HG03469 (cell line): ENCODE results near the gene UQCRC2.
"Not testable (repeated sequence)": the region's sequence is repeated elsewhere in the genome, so short reads cannot be mapped to it uniquely, and the experiment has no call there.

Experiments used
- ATAC-seq: cut with Tn5 transposase; IDR thresholded peaks from one replicate; pipeline ENCODE4 v1.9.1; 2021; ENCODE audit warnings: mild to moderate bottlenecking, moderate library complexity, moderate number of reproducible peaks; ENCODE audit not compliant: unreplicated experiment

UQCRC2 gene

GRCh38 chr16:22008215-22009059 lies 55.3 kb downstream of the UQCRC2 start:
- no peak for ATAC-seq

DNA sequence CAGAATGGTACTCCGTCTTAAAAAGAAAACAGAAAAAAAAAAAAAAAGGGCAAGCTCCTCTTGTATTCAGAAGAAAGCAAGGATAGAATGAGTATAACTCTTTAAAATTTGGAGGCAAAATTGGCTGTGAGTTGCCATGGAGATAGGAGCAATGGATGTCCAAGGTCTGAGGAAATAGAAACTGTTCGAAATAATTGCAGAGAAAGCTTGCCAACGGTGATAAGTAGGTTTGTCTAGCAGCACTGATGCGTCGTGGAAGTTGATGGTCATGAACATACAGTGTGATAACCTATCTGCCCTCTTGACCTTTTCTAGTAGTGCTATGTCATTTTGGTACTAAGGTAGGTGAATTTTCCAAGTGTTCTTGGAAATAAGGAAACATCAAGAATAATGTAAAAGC lies 57.7 kb downstream of the UQCRC2 start:
- ATAC-seq, result no peak

GRCh38 chr16:22012241-22012640 lies 59.1 kb downstream of the UQCRC2 start:
- no peak for ATAC-seq

DNA sequence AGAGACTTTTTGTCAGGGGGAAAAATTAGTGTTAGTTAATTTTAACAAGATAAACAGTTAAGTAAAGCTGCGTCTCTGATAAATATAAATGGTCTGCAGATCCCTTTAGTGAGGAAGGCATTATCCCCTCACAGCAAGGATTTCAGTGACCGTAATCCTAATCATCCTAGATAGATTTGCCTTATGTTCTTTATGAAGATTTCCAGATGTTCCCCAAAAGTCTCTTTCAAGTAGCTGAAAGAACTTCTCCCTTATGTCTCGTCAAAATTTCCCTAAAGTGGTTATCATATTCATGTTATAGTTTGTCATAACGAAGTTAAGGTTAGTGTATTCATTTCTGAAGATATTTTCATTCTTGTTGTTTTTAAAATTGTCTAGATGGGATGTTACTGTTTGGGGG lies 60.3 kb downstream of the UQCRC2 start:
- no peak for ATAC-seq

DNA sequence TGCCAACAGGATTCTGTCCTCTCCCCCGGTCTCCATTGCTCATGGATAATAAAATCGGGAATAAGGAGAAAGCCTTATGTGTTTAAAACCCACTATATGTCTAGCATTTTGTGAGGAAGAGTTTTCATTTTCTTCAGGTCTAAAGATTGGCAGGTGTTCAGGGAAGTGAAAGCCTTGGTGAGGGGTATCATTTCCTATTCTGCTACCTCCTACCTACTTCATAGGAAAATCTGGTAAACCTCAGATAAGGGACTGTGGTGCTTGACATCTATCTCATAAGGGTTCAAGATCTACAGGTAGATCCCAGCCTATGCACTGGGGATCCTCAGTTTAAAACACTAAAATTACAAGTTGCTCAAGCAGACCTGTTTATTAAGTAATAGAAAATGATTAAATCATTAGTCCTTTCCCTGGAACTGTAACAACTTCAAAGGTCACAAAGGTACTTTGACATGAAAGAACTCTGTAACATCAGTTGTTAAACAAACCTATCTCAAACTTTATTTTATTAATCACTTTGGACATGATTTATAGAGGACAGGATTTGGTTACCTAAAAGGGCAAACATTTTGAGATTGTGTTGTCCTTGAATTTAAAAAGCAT lies 61.2 kb downstream of the UQCRC2 start:
- ATAC-seq, result no peak

DNA sequence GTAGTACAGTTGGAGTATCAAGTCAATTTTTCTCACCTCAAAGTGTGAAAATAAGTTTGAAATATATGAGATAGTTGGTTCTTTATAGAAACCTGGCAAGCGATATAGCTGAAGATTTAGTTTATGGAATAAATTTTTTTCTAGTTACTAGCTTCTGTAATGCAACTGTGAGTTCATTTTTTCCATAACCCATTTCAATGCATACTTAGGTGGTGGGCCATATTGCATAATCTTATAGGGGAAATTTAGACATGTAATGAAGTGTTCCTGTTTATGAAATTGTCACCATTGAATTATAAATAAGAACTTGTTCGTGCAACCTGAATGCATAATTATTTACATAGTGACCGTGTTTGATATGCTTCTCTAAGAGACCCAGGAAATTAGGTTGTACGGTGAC lies 63.8 kb downstream of the UQCRC2 start:
- no peak for ATAC-seq

GRCh38 chr16:22018559-22018958 lies 65.4 kb downstream of the UQCRC2 start:
- ATAC-seq, result no peak

DNA sequence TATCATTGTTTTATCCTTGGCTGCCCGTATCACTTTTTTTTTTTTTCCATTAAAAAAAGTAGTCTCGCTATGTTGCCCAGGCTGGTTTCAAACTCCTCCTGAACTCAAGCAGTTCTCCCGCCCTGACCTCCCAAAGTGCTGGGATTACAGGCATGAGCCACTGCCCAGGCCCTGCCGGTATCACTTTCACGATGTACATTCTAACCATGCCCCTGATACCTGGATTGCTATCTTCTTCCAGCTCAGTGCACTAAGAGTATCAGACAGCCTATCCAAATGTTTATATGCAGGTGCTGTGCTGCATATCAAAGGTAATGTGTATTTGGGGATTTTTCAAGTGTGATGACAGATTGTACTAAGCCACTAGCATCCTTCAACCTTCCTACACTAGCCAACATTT lies 69.0 kb downstream of the UQCRC2 start:
- ATAC-seq, result no peak

DNA sequence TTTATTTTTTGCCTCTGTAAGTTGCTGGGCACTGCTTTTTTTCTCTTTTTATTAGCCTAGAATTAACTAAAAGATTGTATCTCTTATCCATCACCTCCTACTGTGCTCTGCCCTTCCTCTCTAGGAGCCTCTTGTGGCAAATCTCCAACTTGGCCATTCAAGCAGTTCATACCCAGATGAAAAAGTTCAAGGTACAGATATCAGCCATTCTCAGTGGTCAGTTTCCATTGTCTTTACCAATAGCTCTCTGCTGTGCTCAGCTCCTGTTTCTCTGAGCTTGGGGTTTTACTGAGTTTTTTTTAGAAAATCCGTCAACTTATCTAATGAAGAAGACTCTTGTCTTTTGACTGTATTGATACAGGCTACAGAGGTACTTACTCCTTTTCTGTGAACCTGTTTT lies 70.3 kb downstream of the UQCRC2 start:
- ATAC-seq, result no peak

GRCh38 chr16:22024785-22025184 lies 71.6 kb downstream of the UQCRC2 start:
- not testable (repeated sequence) for ATAC-seq

DNA sequence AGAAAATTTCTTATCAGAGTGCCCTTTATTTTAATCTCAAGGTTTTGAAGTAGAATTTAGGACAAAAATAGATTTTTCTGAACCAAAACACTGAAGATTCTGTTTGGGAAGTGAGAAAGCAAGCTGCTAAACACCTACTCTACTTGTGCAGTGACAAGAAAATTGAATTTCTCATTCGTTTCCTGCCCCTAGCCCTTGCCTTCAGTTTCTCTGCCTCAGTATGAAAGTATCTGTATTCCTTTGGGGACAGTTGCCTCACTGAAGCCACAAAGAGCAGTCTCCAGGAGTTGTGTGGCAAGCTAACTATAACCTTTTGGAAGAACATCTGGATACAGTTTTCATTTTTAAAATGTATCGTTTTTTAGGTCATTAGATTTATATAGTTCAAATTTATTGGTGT lies 74.5 kb downstream of the UQCRC2 start:
- ATAC-seq, result no peak

DNA sequence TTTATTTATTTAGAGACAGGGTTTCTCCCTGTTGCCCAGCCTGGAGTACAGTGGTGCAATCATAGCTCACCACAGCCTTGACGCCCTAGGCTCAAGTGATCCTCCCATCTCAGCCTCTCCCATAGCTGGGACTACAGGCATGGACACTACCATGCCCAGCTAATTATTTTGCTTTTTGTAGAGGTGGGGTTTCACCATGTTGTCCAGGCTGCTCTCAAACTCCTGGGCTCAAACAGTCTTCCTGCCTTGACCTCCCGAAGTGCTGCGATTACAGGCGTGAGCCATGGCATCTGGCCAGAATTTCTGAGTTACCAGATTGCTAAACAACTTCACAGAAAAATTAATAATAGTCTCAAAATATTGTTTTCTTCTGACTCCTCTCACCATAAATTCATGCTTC lies 76.5 kb downstream of the UQCRC2 start:
- no peak for ATAC-seq

- no peak for ATAC-seq
Observed at GRCh38 chr16:22030087-22030812, 77.1 kb downstream of the UQCRC2 start.

DNA sequence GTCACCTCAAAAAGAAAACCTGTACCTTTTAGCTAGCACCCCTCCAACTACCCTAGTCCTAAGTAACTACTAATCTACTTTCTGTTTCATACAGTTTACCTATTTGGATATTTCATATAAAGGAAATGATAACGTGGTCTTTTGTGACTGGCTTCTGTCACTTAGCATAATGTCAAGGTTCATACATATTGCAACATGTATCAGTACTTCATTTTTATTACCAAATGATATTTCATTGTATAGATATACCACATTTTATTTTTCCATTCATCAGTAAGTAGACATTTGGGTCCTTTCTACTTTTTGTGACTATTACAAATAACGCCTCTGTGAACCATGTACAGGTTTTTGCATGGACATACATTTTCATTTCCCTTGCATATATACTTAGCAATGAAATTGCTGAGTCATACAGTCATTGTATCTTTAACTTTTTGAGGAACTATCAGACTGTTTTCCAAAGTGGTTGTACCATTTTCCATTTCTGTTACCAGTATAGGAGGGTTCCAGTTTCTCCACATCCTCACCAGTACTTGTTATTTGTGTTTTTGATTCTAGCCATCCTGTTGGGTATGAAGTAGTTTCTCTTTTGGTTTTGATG lies 78.4 kb downstream of the UQCRC2 start:
- ATAC-seq, result no peak
